ENCODE measurements around the gene RNF222.
"Not testable (repeated sequence)": the region's sequence is repeated elsewhere in the genome, so short reads cannot be mapped to it uniquely, and the experiment has no call there.

RNF222 gene

GRCh38 chr17:8377422-8377821 is 20.2 kb downstream of the RNF222 start:
- no peak for DNase-seq

DNA sequence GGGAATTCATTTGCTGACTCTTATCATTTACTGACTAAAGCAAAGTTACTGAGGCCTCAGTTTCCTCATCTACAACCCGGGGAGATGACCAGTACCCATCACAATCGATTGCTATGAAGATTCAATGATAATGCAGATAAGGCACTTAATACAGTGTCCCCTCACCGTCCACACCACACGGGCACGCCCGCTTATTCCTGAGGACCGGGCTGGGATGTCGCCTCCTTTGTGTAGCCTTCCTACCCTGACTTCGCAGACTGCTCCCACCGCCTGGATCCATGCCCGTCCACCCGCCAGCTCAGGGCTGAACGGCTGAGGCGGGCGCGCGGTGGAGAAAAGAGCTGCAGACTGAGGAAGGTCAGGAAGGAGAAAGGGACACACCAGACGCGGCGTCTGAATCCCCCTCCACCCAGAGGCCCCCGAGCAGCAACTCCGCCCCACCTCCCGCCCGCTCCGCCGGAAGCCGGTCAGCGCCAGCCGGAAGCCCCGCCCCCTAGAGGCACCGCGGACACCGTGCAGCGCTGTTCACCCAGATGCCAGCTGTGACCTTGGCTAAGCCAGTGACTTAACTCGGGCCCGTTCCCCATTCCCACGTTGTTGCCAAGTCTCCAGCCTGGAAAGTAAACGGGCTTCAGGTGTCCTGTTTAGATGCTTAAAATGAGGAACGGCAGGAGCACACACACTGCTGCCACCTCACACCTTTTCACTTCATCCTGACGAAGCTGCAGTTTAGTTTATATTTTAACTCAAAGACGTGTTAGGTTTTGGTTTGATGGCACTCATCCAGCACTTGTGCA is 21.2 kb downstream of the RNF222 start, which contains the start of gene KRABD2:
Gene KRABD2, minus strand, starts transcription at position 434 of the 797 bp plus-strand sequence.
- DNase-seq = peak; percentile 7

DNA sequence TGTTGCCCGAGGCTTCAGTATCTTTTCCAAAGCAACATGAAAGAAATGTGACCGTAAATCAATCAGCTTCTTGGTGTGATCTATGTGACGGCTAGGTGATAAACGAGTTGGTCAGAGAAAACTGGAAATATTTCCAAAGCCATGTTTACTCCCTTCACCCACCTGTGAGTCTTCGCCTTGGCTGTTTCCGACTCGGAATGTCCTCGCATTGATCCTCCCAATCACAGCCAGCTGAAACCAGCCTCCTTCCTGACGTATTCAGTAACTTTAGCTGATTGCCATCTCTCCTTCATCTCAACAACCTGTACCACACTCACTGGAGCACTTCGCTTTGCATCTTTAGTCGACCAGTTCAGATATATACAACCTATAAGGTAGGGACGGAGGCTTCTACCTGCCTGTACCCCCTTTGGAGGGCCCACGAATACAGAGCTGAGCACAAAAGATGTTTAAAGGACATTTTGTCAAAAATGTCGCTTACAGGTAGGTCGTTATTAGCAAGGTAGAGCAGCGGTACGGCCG is 21.8 kb downstream of the RNF222 start:
- DNase-seq = no peak

DNA sequence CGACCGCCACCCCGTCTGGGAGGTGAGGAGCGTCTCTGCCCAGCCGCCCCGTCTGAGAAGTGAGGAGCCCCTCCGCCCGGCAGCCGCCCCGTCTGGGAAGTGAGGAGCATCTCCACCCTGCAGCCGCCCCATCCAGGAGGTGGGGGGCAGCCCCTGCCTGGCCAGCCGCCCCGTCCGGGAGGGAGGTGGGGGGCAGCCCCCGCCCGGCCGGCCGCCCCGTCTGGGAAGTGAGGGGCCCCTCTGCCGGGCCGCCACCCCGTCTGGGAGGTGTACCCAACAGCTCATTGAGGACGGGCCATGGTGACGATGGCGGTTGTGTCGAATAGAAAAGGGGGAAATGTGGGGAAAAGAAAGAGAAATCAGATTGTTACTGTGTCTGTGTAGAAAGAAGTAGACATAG is 23.8 kb downstream of the RNF222 start:
- DNase-seq = not testable (repeated sequence)

DNA sequence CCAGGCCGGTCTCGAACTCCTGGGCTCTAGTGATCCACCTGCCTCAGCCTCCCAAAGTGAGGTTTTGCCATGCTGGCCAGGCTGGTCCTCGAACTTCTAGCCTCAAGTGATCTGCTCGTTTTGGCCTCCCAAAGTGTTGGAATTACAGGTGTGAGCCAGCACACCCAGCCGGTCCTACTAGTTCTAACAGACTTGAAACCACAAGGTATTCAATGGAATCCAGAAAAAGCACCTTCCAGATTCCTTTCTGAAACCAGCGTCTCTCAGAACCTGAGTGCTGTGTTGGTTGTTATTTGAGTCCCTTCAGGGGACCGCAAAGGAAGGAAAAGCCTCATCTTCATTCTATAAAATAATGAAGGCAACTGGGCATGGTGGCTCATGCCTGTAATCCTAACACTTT is 25.2 kb downstream of the RNF222 start:
- no peak for DNase-seq

- DNase-seq = no peak
Observed at GRCh38 chr17:8371786-8372185, 25.8 kb downstream of the RNF222 start.

GRCh38 chr17:8369944-8370343 is 27.7 kb downstream of the RNF222 start:
- DNase-seq = no peak

DNA sequence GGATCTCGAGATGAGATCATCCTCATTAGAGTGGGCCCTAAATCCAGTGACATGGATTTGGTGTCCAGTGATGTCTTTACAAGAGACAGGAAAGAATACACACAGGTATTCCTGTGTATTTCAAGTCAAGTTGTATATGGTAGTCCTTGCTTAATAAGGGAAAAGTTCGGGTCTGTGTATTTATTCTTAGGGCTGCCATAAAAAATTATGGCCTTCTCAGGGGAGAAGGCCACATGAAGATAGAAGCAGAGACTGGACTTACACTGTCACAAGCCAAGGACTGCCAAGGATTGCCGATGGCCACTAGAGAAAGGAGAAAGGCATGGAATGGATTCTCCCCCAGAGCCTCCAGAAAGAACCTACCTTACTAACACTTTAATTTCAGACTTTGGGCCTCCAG is 29.4 kb downstream of the RNF222 start:
- no peak for DNase-seq

DNA sequence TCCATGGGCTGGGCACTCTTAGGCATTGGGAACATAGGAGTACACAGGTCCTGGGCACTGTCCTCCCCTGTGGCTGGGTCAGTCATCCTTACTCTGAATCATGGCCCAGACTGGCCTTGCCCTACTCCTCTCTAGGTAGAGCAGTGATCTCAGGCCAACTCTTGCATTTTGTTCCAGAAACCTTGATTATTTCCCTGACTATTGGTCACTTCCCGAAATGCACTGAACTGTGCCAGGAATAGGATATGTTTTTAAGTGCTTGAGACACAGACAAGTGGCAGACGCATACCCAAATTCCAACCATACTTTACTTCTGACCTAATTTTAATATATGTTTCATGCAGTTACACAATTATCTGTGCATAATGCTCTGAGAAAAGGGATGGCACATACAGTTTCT is 31.4 kb downstream of the RNF222 start:
- no peak for DNase-seq

- DNase-seq = no peak
Observed at GRCh38 chr17:8365143-8365542, 32.5 kb downstream of the RNF222 start.

DNA sequence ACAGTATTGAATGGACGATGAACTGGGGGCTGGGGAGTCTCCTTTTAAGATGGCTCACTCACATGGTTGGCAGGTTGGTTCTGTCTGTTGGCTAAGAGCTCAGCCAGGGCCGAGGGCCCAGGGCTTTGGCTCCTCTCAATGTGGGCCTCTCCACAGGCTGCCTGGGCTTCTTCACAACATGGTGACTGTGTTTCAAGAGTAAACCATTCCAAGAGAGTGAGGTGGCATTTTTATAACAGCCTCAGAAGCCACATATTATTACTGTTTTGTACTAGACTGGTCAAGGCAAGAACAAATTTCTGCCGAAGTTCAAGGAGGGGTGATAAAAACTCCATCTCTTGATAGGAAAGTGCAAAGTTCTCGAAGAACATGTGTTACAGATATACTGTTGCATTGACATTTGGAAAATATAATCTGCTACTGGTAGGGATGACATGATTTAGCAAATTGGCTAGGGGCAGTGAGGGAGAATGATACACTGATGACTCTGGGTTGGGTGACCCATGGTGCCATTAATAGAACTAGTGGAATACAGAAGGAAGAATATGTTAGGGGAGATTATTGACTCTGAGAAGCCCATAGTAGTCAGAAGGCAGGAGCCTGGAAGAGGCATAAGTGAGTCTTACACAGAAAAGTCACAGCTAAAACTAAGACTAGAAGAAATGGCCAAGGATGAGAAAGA is 34.8 kb downstream of the RNF222 start:
- DNase-seq = no peak

DNA sequence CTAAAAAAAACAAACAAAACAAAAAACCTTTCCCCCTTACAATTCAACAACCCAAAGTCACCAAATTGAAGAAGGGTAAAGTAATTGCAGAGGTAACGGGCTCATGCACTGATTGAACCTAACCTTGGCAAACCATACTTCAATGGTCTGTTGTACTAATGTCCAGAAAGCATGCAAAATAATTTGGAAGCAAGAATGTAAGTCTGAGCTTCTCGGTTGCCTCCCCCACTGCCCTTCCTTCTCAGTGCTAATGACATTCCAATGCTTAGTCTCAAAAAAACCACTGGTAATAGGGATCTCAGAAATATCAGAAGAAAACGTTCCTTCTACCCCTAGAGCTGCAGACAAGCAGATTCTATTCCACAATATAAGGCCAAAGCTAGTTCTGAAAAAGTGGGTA is 36.9 kb downstream of the RNF222 start:
- no peak for DNase-seq

DNA sequence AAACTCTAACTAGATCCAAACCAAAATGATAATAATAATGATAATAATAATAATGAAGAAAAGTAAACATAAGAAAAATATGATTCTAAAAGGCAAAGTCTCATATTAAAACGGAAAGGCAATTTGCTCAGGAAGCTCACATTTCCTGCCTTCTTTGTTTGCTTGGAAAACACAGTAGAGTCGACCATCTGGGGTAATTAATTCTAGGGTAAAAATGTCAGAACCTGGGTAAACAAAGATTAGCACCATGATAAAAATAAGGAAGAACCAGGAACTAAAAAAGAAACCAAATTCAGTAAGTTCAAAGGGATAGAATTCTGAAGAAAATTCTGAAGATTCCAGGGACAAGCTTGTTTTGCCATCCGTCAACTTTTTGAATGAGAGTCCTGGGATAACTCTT is 37.4 kb downstream of the RNF222 start:
- no peak for DNase-seq

- no peak for DNase-seq
Observed at GRCh38 chr17:8359769-8360168, 37.9 kb downstream of the RNF222 start.

- DNase-seq = no peak
Observed at GRCh38 chr17:8357910-8358309, 39.7 kb downstream of the RNF222 start.

GRCh38 chr17:8354236-8354635 is 43.4 kb downstream of the RNF222 start:
- DNase-seq = no peak

- DNase-seq = no peak
Observed at GRCh38 chr17:8353736-8354135, 43.9 kb downstream of the RNF222 start.

- DNase-seq = no peak
Observed at GRCh38 chr17:8350339-8350738, 47.3 kb downstream of the RNF222 start.

DNA sequence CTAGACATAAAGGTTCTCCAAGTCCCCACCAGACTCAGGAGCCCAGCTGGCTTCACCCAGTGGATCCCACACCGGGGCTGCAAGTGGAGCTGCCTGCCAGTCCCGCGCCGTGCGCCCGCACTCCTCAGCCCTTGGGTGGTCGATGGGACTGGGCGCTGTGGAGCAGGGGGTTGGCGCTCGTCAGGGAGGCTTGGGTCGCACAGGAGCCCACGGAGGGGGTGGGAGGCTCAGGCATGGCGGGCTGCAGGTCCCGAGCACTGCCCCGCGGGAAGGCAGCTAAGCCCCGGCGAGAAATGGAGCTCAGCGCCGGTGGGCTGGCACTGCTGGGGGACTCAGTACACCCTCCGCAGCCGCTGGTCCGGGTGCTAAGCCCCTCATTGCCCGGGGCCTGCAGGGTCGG is 50.6 kb downstream of the RNF222 start:
- DNase-seq = not testable (repeated sequence)

DNA sequence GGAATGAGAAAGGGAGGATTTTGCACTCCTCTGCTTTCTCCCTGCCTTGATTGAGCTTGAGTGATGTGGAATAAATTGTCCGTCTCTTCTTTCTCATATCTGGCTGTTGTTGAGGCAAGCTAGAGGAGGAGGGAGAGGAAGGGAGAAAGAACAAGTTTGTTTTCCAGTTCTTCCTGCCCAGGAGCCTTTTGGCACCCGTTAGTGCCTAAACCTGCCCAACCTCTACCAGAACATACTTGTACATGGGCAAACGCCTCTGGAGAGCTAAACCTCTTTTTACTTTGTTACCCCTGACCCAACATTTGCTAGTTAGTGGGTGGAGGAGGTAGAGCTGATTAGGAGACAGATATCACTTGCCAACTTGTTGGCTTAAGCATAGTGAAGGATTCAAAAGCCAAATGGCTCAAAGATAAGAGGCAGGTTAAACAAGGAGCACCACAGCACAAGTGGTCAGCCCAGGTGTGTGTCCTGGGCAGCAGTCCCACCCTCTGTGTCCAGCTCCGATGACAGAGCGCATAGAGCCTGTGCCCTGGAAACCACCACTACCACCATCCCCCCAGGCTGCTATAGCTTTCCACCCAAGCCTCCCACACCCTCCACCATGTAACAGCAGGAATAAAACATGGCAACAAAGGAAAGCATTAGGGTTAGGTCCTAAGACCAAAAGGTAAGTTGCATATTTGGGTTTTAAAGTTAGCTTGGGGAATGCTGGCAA is 51.5 kb downstream of the RNF222 start:
- DNase-seq = no peak

- no peak for DNase-seq
Observed at GRCh38 chr17:8345052-8345690, 52.5 kb downstream of the RNF222 start.

- DNase-seq = no peak
Observed at GRCh38 chr17:8341456-8341855, 56.2 kb downstream of the RNF222 start.
